Measurements from ENCODE around the gene SFSWAP.

Gene SFSWAP

DNA sequence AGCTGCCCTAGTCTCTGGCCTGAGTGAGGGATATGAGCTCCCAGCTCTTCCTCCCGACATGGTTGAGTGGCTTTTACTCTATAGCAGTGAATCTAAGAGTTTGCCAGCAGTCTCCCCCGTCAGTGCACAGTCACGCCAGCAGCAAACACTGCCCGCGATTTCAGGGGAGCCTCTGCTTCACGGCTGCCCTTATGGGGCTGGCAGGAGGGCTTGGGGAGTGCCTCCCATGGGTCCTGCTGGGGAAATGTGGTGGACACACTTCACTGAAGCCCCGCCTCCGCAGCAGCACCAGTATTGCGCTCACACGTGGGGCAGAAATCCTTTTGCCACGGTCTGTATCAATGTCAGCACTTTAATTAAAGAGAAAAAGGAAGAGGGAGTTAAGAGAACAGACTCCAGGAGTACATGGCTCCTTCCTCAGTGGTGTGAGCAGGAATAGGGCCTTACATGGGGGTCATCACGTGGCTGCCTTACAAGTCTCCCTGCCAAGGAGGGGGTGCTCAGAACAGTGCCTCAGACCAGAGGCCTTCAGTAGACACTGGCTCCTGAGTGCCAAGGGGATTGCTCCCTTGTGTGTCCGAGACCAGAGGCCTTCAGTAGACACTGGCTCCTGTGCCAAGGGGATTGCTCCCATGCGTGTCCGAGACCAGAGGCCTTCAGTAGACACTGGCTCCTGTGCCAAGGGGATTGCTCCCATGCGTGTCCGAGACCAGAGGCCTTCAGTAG is 55.7 kb downstream of the SFSWAP start:
- no peaks in the 10 kb centered on the region for H3K36me3 ChIP-seq (ENCODE audit: insufficient read depth)
- H3K4me1 ChIP-seq (ENCODE audit: low read depth, poor library complexity, severe bottlenecking) = no peaks in the 10 kb centered on the region
- H3K27ac ChIP-seq = no peak overlapping the region
- no peak overlapping the region for H3K9ac ChIP-seq
- TF ChIP-seq, protein P1, sequence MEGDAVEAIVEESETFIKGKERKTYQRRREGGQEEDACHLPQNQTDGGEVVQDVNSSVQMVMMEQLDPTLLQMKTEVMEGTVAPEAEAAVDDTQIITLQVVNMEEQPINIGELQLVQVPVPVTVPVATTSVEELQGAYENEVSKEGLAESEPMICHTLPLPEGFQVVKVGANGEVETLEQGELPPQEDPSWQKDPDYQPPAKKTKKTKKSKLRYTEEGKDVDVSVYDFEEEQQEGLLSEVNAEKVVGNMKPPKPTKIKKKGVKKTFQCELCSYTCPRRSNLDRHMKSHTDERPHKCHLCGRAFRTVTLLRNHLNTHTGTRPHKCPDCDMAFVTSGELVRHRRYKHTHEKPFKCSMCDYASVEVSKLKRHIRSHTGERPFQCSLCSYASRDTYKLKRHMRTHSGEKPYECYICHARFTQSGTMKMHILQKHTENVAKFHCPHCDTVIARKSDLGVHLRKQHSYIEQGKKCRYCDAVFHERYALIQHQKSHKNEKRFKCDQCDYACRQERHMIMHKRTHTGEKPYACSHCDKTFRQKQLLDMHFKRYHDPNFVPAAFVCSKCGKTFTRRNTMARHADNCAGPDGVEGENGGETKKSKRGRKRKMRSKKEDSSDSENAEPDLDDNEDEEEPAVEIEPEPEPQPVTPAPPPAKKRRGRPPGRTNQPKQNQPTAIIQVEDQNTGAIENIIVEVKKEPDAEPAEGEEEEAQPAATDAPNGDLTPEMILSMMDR (conservative IDR thresholded peaks at IDR 0.05; ENCODE audit: low read depth, low read length) = no peak
- H3K27me3 ChIP-seq (ENCODE audit: insufficient read depth, low read depth) = no peaks in the 10 kb centered on the region
- H2AFZ ChIP-seq (ENCODE audit: low read depth) = no peak overlapping the region
- no peaks in the 10 kb centered on the region for H3K79me2 ChIP-seq (ENCODE audit: insufficient read depth, low read depth)
- no peak overlapping the region for H3K4me2 ChIP-seq
- H3K4me3 ChIP-seq (IDR thresholded peaks at IDR 0.05; ENCODE audit: insufficient read depth, low read depth, low read length) = no peak overlapping the region
- H4K20me1 ChIP-seq (ENCODE audit: insufficient read depth) = no peaks in the 10 kb centered on the region

- no peak overlapping the region for H3K9ac ChIP-seq
- no peak overlapping the region for H3K27ac ChIP-seq
- no peaks in the 10 kb centered on the region for H4K20me1 ChIP-seq (ENCODE audit: insufficient read depth)
- no peak overlapping the region for H2AFZ ChIP-seq (ENCODE audit: low read depth)
- no peaks in the 10 kb centered on the region for H3K79me2 ChIP-seq (ENCODE audit: insufficient read depth, low read depth)
- no peak overlapping the region for H3K4me3 ChIP-seq (IDR thresholded peaks at IDR 0.05; ENCODE audit: insufficient read depth, low read depth, low read length)
- H3K36me3 ChIP-seq (ENCODE audit: insufficient read depth) = no peaks in the 10 kb centered on the region
- H3K27me3 ChIP-seq (ENCODE audit: insufficient read depth, low read depth) = no peaks in the 10 kb centered on the region
- no peak overlapping the region for H3K4me2 ChIP-seq
- TF ChIP-seq, protein P1 (conservative IDR thresholded peaks at IDR 0.05; ENCODE audit: low read depth, low read length) = no peak
- peaks cover 10% of the 10 kb centered on the region for H3K4me1 ChIP-seq (ENCODE audit: low read depth, poor library complexity, severe bottlenecking)
These were observed 59.2 kb downstream of the SFSWAP start for GRCh38 chr12:131770120-131770519.

- no peaks in the 10 kb centered on the region for H3K36me3 ChIP-seq (ENCODE audit: insufficient read depth)
- TF ChIP-seq, protein P1 (conservative IDR thresholded peaks at IDR 0.05; ENCODE audit: low read depth, low read length) = no peak
- H3K9ac ChIP-seq = no peak overlapping the region
- peaks cover 10% of the 10 kb centered on the region for H3K4me1 ChIP-seq (ENCODE audit: low read depth, poor library complexity, severe bottlenecking)
- no peak overlapping the region for H2AFZ ChIP-seq (ENCODE audit: low read depth)
- H3K4me3 ChIP-seq (IDR thresholded peaks at IDR 0.05; ENCODE audit: insufficient read depth, low read depth, low read length) = no peak overlapping the region
- no peaks in the 10 kb centered on the region for H4K20me1 ChIP-seq (ENCODE audit: insufficient read depth)
- no peak overlapping the region for H3K4me2 ChIP-seq
- no peaks in the 10 kb centered on the region for H3K27me3 ChIP-seq (ENCODE audit: insufficient read depth, low read depth)
- no peaks in the 10 kb centered on the region for H3K79me2 ChIP-seq (ENCODE audit: insufficient read depth, low read depth)
- H3K27ac ChIP-seq = no peak overlapping the region
These were observed 61.1 kb downstream of the SFSWAP start for GRCh38 chr12:131771965-131772364.

DNA sequence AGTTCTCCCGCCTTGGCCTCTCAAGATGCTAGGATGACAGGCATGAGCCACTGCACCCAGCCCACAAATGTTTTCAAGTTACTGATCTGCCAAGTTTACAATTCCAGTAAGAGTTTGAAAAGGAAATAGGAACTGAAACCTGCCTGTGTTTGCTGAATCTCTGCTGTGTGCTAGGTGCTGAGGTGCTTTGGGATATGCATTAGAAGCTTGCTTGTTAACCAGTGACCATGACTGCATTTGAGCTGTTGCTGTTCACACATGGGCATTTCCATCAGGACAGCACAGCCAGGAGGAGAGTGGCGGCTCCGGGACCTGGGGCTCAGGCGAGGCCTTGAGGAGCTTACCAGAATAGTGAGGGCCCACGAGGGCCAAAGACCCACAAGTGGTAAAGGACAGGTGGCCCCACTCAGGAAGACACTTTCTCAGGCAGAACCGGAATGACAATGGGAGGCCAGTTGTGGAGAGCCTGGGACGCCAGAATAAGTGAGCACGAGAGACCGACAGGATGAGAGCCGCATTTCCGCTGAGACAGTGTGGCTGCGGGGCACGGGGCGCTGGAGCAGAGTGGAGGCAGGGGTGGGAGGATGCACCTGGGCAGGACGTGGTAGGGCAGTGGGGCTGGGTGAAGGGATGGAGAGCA is 62.8 kb downstream of the SFSWAP start:
- H4K20me1 ChIP-seq (ENCODE audit: insufficient read depth) = no peaks in the 10 kb centered on the region
- H3K4me1 ChIP-seq (ENCODE audit: low read depth, poor library complexity, severe bottlenecking) = peaks cover 10% of the 10 kb centered on the region
- H2AFZ ChIP-seq (ENCODE audit: low read depth) = no peak overlapping the region
- TF ChIP-seq, protein P1 (conservative IDR thresholded peaks at IDR 0.05; ENCODE audit: low read depth, low read length) = no peak
- no peaks in the 10 kb centered on the region; the same call in 1 of the 2 replicates for H3K36me3 ChIP-seq (ENCODE audit: insufficient read depth)
- no peak overlapping the region for H3K4me2 ChIP-seq
- no peak overlapping the region for H3K27ac ChIP-seq
- H3K4me3 ChIP-seq (IDR thresholded peaks at IDR 0.05; ENCODE audit: insufficient read depth, low read depth, low read length) = no peak overlapping the region
- no peaks in the 10 kb centered on the region for H3K27me3 ChIP-seq (ENCODE audit: insufficient read depth, low read depth)
- no peak overlapping the region for H3K9ac ChIP-seq
- H3K79me2 ChIP-seq (ENCODE audit: insufficient read depth, low read depth) = no peaks in the 10 kb centered on the region

Measured in KMS-11 (cell line).